ENCODE results near the gene PDCD11.

DNA sequence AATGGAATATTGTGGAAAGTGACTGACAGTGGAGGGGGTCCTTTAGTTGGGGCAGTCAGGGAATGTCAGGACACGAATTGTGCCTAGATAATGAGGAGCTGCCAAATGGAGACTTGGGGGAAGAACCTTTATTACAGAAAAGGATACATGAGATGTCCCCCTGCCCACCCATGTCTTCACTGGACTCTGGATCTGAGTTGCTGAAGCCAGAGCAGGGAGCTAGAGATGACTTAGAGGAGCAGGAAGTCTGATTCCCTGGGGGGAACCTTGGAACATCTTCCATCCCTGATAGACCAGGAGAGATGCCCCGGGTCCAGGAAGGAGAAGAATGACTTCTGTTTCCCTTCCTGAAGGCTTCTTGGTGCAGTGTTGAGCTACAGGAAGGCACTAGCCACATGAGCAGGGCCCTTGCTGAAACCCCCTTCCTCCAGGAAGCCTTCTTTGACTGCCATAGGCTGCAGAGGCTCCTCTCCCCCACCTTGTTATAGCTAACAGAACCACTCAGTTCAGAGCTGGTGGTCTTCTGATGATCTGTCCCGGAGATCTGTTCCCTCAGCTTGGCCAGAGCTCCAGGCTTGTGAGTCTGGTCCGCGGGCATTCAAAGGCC, 96.3 kb downstream of the PDCD11 start:
- TF ChIP-seq, protein P1, sequence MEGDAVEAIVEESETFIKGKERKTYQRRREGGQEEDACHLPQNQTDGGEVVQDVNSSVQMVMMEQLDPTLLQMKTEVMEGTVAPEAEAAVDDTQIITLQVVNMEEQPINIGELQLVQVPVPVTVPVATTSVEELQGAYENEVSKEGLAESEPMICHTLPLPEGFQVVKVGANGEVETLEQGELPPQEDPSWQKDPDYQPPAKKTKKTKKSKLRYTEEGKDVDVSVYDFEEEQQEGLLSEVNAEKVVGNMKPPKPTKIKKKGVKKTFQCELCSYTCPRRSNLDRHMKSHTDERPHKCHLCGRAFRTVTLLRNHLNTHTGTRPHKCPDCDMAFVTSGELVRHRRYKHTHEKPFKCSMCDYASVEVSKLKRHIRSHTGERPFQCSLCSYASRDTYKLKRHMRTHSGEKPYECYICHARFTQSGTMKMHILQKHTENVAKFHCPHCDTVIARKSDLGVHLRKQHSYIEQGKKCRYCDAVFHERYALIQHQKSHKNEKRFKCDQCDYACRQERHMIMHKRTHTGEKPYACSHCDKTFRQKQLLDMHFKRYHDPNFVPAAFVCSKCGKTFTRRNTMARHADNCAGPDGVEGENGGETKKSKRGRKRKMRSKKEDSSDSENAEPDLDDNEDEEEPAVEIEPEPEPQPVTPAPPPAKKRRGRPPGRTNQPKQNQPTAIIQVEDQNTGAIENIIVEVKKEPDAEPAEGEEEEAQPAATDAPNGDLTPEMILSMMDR (IDR thresholded peaks at IDR 0.05) = no peak
- TF ChIP-seq POLR2AphosphoS5 (IDR thresholded peaks at IDR 0.05) (no peak), POLR2A (IDR thresholded peaks at IDR 0.05) (no peak)
